Endothelial cell of umbilical vein (primary cell): ENCODE data around the gene LAMC3. TPM values are rescaled to one million over a fixed set of nuclear protein-coding genes. Genes with fewer than 3 reads are reported as not detected.

Experiments used
- BruUV-seq: library from RNA; stranded (reverse); fragments of 400-500 nt; replicated peaks from 2 replicates; lab custom pipeline; 2021; lab: Mats Ljungman, UMichigan
- CTCF ChIA-PET: fragments of 300-600, 350-600 bp; sonication (Branson Sonifier 250); formaldehyde crosslinking; loops from one replicate; lab custom pipeline; 2021; ENCODE audit warnings: antibody characterized with exemption, inconsistent platforms; lab: Charles Lee
- POLR2A ChIA-PET: fragments of 300-600, 350-600 bp; sonication (Branson Sonifier 250); formaldehyde crosslinking; loops from one replicate; lab custom pipeline; 2021; ENCODE audit warnings: antibody characterized with exemption, inconsistent platforms; lab: Charles Lee
- DNase-seq: peaks from one replicate; pipeline ENCODE4 v3.0.0-alpha.2; 2011; ENCODE audit warnings: low read depth, low spot score
- FAIRE-seq: peaks from 2 replicates; lab custom pipeline; 2011; peaks lifted over from hg19 to GRCh38; lab: Jason Lieb, UNC
- H2AFZ ChIP-seq: 2 replicates; pipeline ENCODE4 v1.6.0; 2012; ENCODE audit warnings: low read depth, low read length, control low read depth, inconsistent platforms
- H3K27ac ChIP-seq: 2 replicates; pipeline ENCODE4 v1.5.1; 2011; ENCODE audit warnings: low read depth, mild to moderate bottlenecking, control low read depth, low read length, moderate library complexity; ENCODE audit not compliant: insufficient read depth
- H3K27me3 ChIP-seq, 2 experiments: 2 replicates each; pipeline versions ENCODE4 v1.6.0 to v1.6.1; 2011; ENCODE audit warnings: low read length in 2 of 2, mixed read lengths in 1 of 2; ENCODE audit not compliant: control insufficient read depth in 2 of 2, insufficient read depth in 2 of 2
- H3K36me3 ChIP-seq, 2 experiments: 2 replicates in 1 of 2; 3 replicates in 1 of 2; pipeline ENCODE4 v1.5.1; 2011; ENCODE audit warnings: low read length in 2 of 2, mild to moderate bottlenecking in 1 of 2, moderate library complexity in 1 of 2; ENCODE audit not compliant: control insufficient read depth in 2 of 2, insufficient read depth in 2 of 2; ENCODE audit errors: extremely low read depth in 1 of 2
- H3K4me1 ChIP-seq: 3 replicates; pipeline ENCODE4 v1.5.1; 2011; ENCODE audit warnings: mild to moderate bottlenecking, low read length; ENCODE audit not compliant: control insufficient read depth, insufficient read depth; ENCODE audit errors: extremely low read depth
- H3K4me2 ChIP-seq: 2 replicates; pipeline ENCODE4 v1.6.1; 2011; ENCODE audit warnings: low read length, control low read depth, mixed read lengths; ENCODE audit not compliant: insufficient read depth
- H3K4me3 ChIP-seq, 3 experiments: fragments of 200-600 bp in 1 of 3; sonication (generic), shearing (Covaris generic) in 1 of 3; replicated peaks in 1 of 3; 2 replicates each; pipeline ENCODE4 v1.5.1; 2011 to 2016; ENCODE audit warnings: control low read depth in 3 of 3, low read length in 3 of 3, mild to moderate bottlenecking in 2 of 3, inconsistent platforms in 1 of 3, low read depth in 1 of 3, moderate library complexity in 1 of 3; ENCODE audit not compliant: insufficient read depth in 1 of 3
- H3K79me2 ChIP-seq: 2 replicates; pipeline ENCODE4 v1.6.0; 2012; ENCODE audit warnings: low read length, inconsistent platforms; ENCODE audit not compliant: control insufficient read depth, insufficient read depth
- H3K9ac ChIP-seq: replicated peaks from 2 replicates; pipeline ENCODE3; 2011; ENCODE audit warnings: low read length, control low read depth; ENCODE audit not compliant: insufficient read depth; ENCODE audit errors: extremely low read depth
- H3K9me1 ChIP-seq: replicated peaks from 3 replicates; pipeline ENCODE4 v1.6.0; 2011; ENCODE audit warnings: mild to moderate bottlenecking, low read length; ENCODE audit not compliant: control insufficient read depth, insufficient read depth; ENCODE audit errors: extremely low read depth
- H3K9me3 ChIP-seq: replicated peaks from 2 replicates; pipeline ENCODE4 v1.5.1; 2012; ENCODE audit warnings: low read length, inconsistent platforms; ENCODE audit not compliant: control insufficient read depth, insufficient read depth
- H4K20me1 ChIP-seq: replicated peaks from 2 replicates; pipeline ENCODE3; 2011; ENCODE audit warnings: mild to moderate bottlenecking, low read length; ENCODE audit not compliant: control insufficient read depth, insufficient read depth; ENCODE audit errors: extremely low read depth
- EZH2 ChIP-seq: IDR thresholded peaks from 2 replicates; pipeline ENCODE4 v1.6.1; 2012; ENCODE audit warnings: borderline replicate concordance, low read depth, mild to moderate bottlenecking, moderate library complexity, low read length, inconsistent platforms; ENCODE audit not compliant: severe bottlenecking
- JUN ChIP-seq: IDR thresholded peaks from 2 replicates; pipeline ENCODE4 v1.6.1; 2011; ENCODE audit warnings: borderline replicate concordance, low read depth; ENCODE audit not compliant: insufficient read length, insufficient read depth
- MYC ChIP-seq: IDR thresholded peaks from one replicate; pipeline ENCODE4 v1.6.1; 2011; ENCODE audit warnings: mild to moderate bottlenecking, low read depth, low read length
- dilution Hi-C: fragments of 300-500 bp; cut with MboI; formaldehyde crosslinking; loops from one replicate; pipeline ENCODE4 v1.15.0; 2019; ENCODE audit warnings: low sequenced_read_pairs; ENCODE audit not compliant: extremely low pct_ligation_motif_present
- intact Hi-C: fragments of 100-400 bp; cut with micrococcal nuclease; formaldehyde crosslinking; loops from one replicate; pipeline ENCODE4 v1.10.0; 2022
- polyA plus RNA-seq, 4 experiments: library from polyadenylated mRNA; depleted of rRNA in 3 of 4; stranded (reverse) in 3 of 4; unstranded in 1 of 4; fragments of >200 nt; gene quantifications; 2 replicates each; pipeline versions ENCODE4 v1.2.1 to v1.2.3, GENCODE V29; 2011 to 2012; ENCODE audit warnings: missing spikeins in 1 of 4
- total RNA-seq: library from RNA; stranded (reverse); gene quantifications from 2 replicates; pipeline ENCODE4 v1.2.3, GENCODE V29; 2021
- TF ChIP-seq, protein P1 (sequence below), 2 donors: IDR thresholded peaks; 1 replicate in 1 of 2; 2 replicates in 1 of 2; pipeline ENCODE4 v1.5.1; 2011; ENCODE audit warnings: low read length in 2 of 2, mild to moderate bottlenecking in 2 of 2, moderate library complexity in 2 of 2, control low read depth in 1 of 2, inconsistent platforms in 1 of 2, low read depth in 1 of 2; ENCODE audit not compliant: insufficient read depth in 1 of 2; ENCODE audit errors: extremely low read depth in 1 of 2

Gene LAMC3
- total and polyA plus RNA-seq, 2 donors (not counting 3 experiments of a cell fraction or from before 2014, with no cell fraction given) = 0.18 to 0.38 TPM

DNA sequence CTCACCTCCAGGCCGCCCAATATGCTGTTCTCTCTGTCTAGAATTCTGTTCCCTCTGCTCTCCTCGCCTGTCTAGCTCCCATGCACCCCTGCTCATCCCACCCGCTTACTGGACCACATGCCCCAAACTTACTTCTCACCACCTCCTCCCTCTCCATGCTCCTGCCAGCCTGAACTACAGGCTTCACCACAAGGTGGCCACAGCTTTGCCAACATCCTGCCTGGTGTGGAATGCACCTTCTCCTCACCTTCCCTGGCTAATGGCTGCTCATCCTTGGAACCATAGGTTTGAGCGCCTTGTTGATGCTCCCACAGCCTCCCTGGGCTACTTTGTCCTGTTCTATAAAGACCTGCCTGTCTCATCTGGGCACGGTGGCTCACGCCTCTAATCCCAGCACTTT lies 9.6 kb downstream of the LAMC3 start:
- Histone ChIP-seq H3K36me3 (no peaks in the 10 kb centered on the region), H3K4me2 (no peak overlapping the region), H3K4me1 (no peaks in the 10 kb centered on the region), H3K27ac (no peak overlapping the region), H3K4me3 (no peak overlapping the region), H3K79me2 (no peaks in the 10 kb centered on the region), H3K9me1 (no peaks in the 10 kb centered on the region), H3K9me3 (no peaks in the 10 kb centered on the region), H2AFZ (no peak overlapping the region), H4K20me1 (no peaks in the 10 kb centered on the region), H3K27me3 (peaks cover 7 to 14% of the 10 kb centered on the region in 2 experiments), H3K9ac (no peak overlapping the region)
- DNase-seq (no peak), FAIRE-seq (no peak)
- POLR2A ChIA-PET = no interaction called here
- no peak for TF ChIP-seq EZH2
- TF ChIP-seq MYC = no peak
- TF ChIP-seq JUN = no peak
- TF ChIP-seq, protein P1, sequence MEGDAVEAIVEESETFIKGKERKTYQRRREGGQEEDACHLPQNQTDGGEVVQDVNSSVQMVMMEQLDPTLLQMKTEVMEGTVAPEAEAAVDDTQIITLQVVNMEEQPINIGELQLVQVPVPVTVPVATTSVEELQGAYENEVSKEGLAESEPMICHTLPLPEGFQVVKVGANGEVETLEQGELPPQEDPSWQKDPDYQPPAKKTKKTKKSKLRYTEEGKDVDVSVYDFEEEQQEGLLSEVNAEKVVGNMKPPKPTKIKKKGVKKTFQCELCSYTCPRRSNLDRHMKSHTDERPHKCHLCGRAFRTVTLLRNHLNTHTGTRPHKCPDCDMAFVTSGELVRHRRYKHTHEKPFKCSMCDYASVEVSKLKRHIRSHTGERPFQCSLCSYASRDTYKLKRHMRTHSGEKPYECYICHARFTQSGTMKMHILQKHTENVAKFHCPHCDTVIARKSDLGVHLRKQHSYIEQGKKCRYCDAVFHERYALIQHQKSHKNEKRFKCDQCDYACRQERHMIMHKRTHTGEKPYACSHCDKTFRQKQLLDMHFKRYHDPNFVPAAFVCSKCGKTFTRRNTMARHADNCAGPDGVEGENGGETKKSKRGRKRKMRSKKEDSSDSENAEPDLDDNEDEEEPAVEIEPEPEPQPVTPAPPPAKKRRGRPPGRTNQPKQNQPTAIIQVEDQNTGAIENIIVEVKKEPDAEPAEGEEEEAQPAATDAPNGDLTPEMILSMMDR (IDR thresholded peaks at IDR 0.05; ENCODE audit: extremely low read depth in 1 of 2, insufficient read depth in 1 of 2, low read depth in 1 of 2, low read length in 2 of 2) = peak in 1 of 2 donors; percentile 30
- intact Hi-C loops (no loop called here), dilution Hi-C loops (no loop called here)
- CTCF ChIA-PET = interaction anchor here (0.6 to 5.5 kb wide), 6 partner anchors 13 to 424 kb away, joined by 3 to 30 read pairs (median 4); no protein-coding TSS in a partner anchor
- BruUV-seq = no TSS peak
